GM21786 (cell line): ENCODE measurements around the gene OTUD3.
"Not testable (repeated sequence)": the region's sequence is repeated elsewhere in the genome, so short reads cannot be mapped to it uniquely, and the experiment has no call there.

Source experiments
- ATAC-seq: cut with Tn5 transposase; IDR thresholded peaks from one replicate; pipeline ENCODE4 v1.9.1; 2021; ENCODE audit not compliant: unreplicated experiment

Gene OTUD3

DNA sequence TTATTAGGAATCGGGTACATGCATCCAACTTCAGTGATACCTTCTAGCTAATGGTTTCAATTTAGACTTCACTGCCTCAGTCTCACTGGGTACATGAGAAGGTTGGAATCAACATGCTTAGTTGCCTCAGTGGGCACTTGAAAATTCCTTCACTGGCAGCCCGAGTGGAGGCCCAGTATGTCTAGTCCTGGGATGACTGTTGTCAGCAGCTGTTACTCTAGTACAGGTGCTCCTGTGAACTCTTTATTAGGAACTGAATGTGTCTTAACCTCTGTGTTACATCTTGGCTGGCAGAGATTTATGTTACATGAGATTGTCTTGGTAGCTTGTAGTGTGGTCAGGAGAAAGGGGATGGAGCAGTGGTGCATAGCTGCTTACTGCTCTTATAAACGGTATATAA lies 27.8 kb downstream of the OTUD3 start:
- no peak for ATAC-seq

DNA sequence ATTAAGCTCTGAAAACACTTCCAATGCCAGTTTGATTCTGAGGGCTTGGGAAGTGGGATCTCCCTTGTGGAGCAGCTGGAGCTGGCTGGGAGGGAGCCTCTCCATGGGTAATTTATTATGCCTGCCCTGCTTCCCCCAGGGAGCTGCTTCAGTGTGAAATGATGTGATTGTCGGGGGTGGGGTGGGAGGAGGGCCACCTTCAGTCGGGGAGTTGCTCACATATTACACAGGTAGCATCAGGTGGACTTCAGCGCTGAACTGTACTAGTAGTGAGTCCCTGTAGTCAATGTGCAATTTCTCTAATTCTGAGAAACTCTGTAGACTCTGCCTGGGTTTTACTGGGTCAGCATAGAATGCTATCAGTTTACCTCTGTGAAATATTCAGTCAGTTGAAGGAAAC lies 28.5 kb downstream of the OTUD3 start:
- ATAC-seq: no peak

DNA sequence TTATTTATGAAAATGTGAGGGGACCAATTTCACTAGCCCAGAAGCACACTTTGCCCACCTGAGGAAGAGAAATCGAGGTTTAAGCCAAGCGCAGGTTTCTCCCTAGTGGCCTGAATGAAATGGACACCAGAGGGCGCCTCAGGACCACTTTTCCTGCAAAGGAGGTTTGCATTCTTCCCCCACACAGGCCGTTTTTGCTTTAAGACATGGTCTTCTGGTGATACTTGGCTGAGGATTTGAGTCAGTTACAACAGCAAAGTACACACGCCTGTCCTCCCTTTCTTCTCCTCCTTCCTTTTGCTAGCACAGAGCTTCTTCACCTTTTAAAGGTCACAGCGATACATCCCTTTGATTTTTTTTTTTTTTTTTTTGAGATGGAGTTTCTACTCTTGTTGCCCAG lies 35.9 kb downstream of the OTUD3 start:
- ATAC-seq: no peak

- ATAC-seq: no peak
Observed at GRCh38 chr1:19920132-19920710, 38.0 kb downstream of the OTUD3 start.

DNA sequence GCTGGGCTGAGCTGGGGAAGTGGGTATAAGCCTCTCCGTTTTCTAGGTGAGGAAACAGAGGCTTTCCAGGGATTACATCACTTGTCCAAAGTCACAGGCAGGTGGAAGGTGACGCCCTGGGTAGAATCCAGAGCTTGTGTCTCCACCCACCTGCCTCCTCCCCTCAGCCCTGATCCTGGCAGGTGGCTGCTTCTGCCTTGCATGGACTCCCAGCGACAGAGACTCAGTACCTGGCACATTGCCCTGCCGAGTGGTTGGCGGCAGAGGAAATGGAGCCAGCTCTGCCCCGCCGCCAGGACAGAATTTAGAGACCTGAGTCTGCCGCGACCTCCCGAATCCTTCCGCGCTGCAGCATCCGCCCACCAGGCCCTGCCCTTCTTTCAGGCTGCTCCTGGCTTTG lies 39.1 kb downstream of the OTUD3 start:
- ATAC-seq: no peak

GRCh38 chr1:19922015-19922688 lies 40.0 kb downstream of the OTUD3 start:
- ATAC-seq: no peak

DNA sequence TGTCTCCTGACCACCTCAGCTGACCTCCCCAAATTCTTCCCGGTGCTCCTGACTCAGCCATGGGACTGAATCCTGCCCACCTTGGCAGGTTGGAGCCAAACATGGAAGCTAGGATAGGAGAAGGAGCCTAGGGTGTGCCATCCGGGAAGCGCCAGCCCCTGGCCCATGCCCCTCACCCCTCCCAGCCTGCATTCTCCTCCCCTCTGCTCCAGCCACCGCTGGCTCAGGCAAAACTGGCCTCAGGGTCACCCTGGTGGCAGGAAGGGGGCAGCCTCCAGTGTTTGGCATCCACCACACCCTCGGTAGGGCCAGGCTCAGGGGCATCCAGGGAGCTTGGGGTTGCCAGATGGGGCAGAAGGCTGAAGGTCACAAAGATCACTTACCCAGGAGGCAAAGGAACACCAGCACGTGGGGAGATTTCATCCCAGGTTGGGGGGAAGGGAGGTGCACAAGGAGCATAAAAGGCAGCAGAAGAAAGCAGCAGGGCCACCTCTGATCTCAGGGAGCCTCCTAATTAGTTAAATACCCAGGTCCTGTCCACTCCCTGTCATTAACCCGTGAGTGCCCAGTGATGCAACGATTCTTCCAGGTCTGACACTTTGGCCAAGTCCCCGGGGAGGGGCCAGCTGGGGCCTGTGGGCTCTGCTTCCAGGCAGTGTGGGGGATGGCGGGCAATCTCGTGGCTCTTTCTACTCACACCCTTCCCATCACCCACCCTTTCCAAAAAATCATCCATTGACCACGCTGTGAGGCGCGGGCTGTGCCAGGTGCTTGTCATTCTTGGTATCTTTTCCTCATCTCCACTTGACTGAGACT lies 41.1 kb downstream of the OTUD3 start, which contains the start of gene PLA2G2E:
TSS of gene PLA2G2E (minus strand) at position 481 of the 816 bp plus-strand sequence. CDS start at position 423, 58 bp downstream.
- no peak for ATAC-seq

GRCh38 chr1:19923953-19924346 lies 41.8 kb downstream of the OTUD3 start:
- ATAC-seq: no peak

- ATAC-seq: no peak
Observed at GRCh38 chr1:19925342-19926070, 43.3 kb downstream of the OTUD3 start.

- ATAC-seq: no peak
Observed at GRCh38 chr1:19926296-19927129, 44.3 kb downstream of the OTUD3 start.

DNA sequence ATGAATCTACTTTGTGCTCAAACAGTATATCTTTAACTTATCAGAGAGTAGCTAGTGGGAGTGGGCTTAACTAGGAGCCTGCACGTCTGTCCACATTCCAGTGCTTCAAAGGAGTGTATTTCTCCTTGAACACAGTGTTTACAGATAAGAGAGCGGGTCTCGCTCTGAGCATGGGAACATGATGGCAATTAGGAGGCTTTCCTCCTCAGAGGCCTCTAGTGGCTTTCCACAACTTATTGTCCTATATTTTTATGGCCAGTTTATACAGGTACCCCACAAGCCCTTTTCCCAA lies 44.9 kb downstream of the OTUD3 start:
- not testable (repeated sequence) for ATAC-seq

DNA sequence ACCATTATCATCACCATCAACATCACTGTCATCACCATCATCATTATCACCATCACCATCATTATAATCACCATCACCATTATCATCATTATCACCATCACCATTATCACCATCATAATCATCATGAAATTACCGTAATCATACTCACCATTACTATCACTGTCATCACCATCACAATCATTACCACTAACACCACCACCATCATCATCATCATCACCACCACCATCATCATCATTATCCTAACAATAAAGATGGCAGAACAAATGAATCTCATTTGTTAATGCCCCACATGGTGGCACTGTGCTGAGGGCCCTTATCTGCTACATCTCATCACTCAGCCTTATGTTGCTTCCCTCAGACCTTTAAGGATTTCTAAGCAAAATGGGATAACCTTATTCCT lies 50.7 kb downstream of the OTUD3 start:
- no peak for ATAC-seq

GRCh38 chr1:19934336-19934735 lies 52.1 kb downstream of the OTUD3 start:
- ATAC-seq: no peak

DNA sequence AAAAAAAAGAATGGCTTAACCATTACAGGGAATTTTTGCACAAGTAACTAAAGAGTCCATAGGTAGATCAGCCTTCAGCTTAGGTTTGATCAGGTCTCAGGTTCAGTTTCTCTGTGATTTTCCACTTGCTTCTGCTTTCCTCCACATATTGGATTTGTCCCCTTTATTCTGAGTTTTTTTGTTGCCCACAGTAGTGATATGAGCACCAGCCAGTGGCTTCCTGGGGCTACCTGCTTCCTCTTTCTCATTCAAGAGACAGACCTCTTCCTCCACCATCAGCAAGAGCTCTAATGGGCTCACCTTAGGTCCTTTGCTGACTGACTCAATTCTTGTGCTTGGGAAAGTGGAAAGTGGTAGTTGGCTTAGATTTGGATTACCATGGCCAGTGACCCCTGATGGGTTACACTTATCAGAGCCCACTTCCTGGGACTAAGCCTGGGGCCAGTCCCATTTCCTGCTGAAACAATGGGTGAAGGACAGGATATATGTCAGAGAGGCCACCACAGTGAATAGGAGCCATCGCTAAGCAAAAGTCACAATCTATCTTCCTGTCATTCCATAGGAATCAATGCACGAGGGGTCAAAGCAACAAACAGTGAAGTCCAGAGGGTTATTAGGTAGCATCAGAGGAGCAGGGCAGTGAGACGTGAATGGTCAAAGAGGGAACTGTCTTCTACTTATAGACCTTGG lies 54.0 kb downstream of the OTUD3 start:
- ATAC-seq: no peak

- no peak for ATAC-seq
Observed at GRCh38 chr1:19938472-19938871, 56.3 kb downstream of the OTUD3 start.

GRCh38 chr1:19940486-19941205 lies 58.5 kb downstream of the OTUD3 start:
- no peak for ATAC-seq

GRCh38 chr1:19941206-19941568 lies 59.0 kb downstream of the OTUD3 start:
- ATAC-seq: no peak

DNA sequence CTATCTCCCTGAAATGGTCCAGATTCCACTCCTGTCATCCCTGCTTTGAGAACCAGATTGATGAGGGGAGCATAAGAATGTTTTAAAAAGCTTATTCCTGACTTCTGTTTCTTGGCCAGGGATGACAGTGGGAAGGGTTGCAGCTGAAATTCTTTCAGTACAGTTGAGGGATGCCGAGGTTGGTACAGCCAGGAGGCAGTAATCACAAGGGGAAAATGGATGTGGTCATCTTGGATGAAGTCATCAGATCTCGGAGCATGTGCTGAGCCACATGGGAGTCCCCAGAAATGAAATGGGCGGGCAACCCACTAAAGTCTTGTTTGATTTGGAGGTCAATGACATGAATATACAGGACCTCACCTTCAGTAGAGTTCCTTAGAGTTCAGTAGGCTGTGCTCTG lies 59.9 kb downstream of the OTUD3 start:
- no peak for ATAC-seq

- ATAC-seq: no peak
Observed at GRCh38 chr1:19942657-19943056, 60.5 kb downstream of the OTUD3 start.

- no peak for ATAC-seq
Observed at GRCh38 chr1:19945914-19946313, 63.7 kb downstream of the OTUD3 start.
